SKM-1 (cell line): ENCODE measurements around the gene C7orf25.
A peak's percentile ranks its signal among the peaks of the same experiment; 100 is the strongest.

Experiments used
- DNase-seq: peaks from one replicate; lab custom pipeline; 2025; ENCODE audit not compliant: unreplicated experiment; lab: John Stamatoyannopoulos, UW

The C7orf25 gene

DNA sequence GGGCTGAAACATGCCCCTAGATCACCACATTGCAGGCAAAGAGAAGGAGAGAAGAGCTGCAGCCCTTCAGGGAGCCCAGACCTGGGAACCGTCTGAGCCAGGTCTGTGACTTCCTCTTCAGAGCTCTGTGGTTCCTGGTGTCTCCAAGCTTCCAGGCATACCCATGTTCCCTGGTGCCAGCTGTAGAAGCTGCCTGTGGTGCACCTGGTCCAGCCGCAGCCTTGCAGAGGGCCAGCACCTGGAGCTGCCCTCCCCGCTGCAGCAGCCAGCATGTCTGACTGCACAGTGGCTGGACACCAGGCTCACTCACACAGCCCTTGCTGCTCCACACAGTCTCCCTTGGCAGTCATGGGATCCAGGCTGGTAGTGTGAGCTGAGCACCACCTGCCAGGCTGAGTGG, 33.6 kb downstream of the C7orf25 start:
- no peak for DNase-seq

DNA sequence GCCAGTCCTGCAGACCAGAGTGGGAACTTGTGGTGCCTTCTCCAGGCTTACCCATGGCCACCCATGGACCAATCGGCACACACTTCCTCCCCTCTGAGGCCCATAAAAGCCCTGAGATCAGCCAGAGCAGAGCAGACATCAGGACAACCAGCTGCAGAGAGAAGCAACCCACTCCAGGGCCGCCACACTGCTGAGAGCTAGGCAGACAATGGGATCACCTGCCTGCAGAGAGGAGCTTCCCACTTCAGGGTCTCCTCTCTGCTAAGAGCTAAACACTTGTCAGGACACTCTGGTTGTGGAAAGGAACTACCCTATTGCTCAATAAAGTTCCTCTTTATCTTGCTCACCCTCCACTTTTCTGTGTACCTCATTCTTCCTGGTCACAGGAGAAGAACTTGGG, 34.0 kb downstream of the C7orf25 start:
- peak; percentile 75 for DNase-seq

DNA sequence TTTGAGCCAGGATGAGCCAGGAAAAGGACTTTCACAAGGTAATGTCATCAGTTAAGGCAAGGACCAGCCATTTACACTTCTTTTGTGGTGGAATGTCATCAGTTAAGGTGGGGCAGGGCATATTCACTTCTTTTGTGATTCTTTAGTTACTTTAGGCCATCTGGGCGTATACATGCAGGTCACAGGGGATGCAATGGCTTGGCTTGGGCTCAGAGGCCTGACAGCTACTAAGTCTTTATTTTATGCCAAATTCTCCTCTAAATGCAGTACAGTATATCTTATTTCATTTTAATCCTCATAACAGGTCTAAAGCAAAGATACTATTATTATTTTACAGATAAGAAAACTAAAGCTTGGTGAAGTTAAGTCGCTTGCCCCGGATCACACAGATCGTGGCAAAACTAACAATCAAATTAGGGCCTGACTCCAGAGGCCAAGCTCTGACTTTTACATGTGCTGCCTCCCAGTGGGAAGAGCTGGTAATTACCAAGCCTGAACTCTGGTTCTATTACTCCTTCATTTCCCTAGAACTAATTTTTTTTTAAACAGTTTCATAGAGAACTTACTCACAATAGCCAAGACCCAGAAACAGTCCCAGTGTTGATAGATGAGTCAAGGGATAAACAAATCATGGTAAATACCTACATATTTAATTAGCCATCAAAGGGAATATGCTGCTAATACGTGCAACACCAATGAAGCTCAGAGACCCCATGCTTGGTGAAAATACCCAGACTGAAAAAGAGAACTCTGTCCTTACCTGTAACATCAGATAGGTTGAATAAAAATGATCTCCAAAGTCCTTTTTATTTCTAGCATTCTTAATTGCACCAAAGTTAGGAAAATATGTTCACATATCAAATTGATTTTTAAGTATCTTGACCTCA, 35.4 kb downstream of the C7orf25 start:
- DNase-seq = peak; percentile 50

DNA sequence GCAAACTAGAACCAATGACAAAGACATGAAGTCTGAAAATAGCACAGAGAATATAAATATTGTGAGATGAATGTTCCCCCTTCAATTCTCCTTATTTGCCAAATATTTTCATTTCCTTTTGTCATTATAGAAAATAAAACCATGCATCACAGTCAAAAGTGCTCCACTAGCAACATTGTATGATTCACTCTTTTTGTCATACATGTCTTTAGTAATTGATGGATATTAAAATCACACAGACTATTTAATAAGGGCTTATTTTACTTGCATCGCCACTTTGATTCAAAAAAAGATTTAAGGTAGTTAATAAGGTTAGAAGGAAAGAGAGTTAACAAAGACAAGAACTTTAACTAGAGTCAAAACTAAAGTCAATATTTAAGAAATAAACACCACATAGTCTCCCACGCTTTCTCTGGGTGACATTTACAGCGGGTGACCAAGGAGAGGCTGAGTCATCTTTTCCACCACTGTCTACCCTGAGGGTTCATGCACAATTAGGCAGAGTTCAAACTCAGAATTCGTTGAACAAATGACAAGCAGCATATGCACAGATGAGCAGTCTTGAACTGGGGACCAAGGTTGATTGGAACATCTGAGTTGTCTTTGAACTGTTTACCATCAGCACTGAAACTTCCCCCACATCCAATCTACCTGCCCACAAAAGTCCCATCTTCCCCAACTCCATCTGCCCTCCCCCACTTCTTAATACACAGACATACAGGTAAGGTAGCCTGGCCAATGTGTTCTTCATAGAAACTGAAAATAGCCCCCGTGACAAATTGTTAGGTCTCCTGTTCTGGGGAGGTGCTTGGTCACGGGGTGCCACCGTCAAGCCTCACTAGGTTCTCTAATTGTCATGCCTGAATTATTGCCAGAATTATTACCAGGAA, 42.5 kb downstream of the C7orf25 start:
- DNase-seq = no peak

DNA sequence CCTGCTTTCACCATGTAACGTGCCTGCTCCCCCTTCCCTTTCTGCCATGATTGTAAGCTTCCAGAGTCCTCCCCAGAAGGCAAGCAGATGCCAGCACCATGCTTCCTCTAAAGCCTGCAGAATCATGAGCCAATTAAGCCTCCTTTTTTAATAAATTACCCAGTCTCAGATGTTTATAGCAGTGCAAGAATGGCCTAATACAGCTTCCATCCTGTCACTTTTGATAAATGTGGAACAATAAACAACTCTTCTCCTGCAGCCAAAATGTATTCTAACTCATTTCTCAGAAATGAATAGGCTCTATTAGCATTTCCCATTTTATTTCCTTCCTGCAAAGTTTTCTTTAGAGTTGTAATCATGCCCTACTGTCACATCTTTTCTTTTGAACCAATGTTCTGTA, 43.4 kb downstream of the C7orf25 start:
- no peak for DNase-seq
